H1 (cell line): ENCODE data around the gene TNFRSF8. TPM values are rescaled to one million over a fixed set of nuclear protein-coding genes. Genes with fewer than 3 reads are reported as not detected.

ENCODE experiments used
- CTCF ChIA-PET: fragments of 300-600 bp; sonication (Branson Sonifier 250); formaldehyde crosslinking; loops from one replicate; lab custom pipeline; 2021; ENCODE audit not compliant: partially characterized antibody; lab: Charles Lee
- POLR2A ChIA-PET: fragments of 300-600 bp; sonication (Branson Sonifier 250); formaldehyde crosslinking; loops from one replicate; lab custom pipeline; 2021; ENCODE audit warnings: inconsistent platforms; ENCODE audit not compliant: partially characterized antibody; lab: Charles Lee
- DNase-seq, 2 experiments: peaks; one replicate each; pipeline versions ENCODE4 v3.0.0 to v3.0.0-alpha.2; 2010 to 2022; ENCODE audit warnings: low spot score in 2 of 2, low read depth in 1 of 2, mixed read lengths in 1 of 2
- FAIRE-seq: peaks from 2 replicates; lab custom pipeline; 2011; peaks lifted over from hg19 to GRCh38; lab: Jason Lieb, UNC
- H2AFZ ChIP-seq: 2 replicates; pipeline ENCODE4 v1.8.1; 2012; ENCODE audit warnings: low read length, inconsistent platforms
- H2AK5ac ChIP-seq: 2 replicates; pipeline ENCODE4 v1.6.1; 2013; ENCODE audit warnings: low read depth, low read length
- H2BK120ac ChIP-seq: replicated peaks from 2 replicates; pipeline ENCODE3; 2013; ENCODE audit warnings: low read depth, low read length, inconsistent platforms
- H2BK12ac ChIP-seq: 2 replicates; pipeline ENCODE4 v1.6.1; 2013; ENCODE audit warnings: low read depth, low read length
- H2BK15ac ChIP-seq: 2 replicates; pipeline ENCODE4 v1.6.1; 2013; ENCODE audit warnings: low read length
- H2BK20ac ChIP-seq: 2 replicates; pipeline ENCODE4 v1.6.1; 2013; ENCODE audit warnings: low read length
- H2BK5ac ChIP-seq: 2 replicates; pipeline ENCODE4 v1.6.1; 2013; ENCODE audit warnings: low read depth, low read length
- H3K14ac ChIP-seq: 2 replicates; pipeline ENCODE4 v1.6.1; 2013; ENCODE audit warnings: inconsistent platforms; ENCODE audit not compliant: insufficient read length
- H3K18ac ChIP-seq: 2 replicates; pipeline ENCODE4 v1.6.1; 2013; ENCODE audit warnings: low read length; ENCODE audit errors: extremely low read depth
- H3K23ac ChIP-seq: 2 replicates; pipeline ENCODE4 v1.6.1; 2013; ENCODE audit warnings: inconsistent platforms; ENCODE audit not compliant: insufficient read length
- H3K23me2 ChIP-seq: 2 replicates; pipeline ENCODE4 v1.6.1; 2013; ENCODE audit warnings: low read depth, low read length
- H3K27ac ChIP-seq: 2 replicates; pipeline ENCODE4 v1.6.1; 2011; ENCODE audit warnings: low read depth, low read length, inconsistent platforms
- H3K27me3 ChIP-seq, 4 experiments: replicated peaks in 1 of 4; 1 replicate in 1 of 4; 2 replicates in 3 of 4; pipeline versions ENCODE4 v1.6.1 to v1.8.1; 2011 to 2013; ENCODE audit warnings: low read length in 3 of 4, mild to moderate bottlenecking in 3 of 4, inconsistent platforms in 2 of 4, mixed read lengths in 2 of 4, moderate library complexity in 1 of 4; ENCODE audit not compliant: control insufficient read depth in 3 of 4, insufficient read depth in 3 of 4; ENCODE audit errors: extremely low read depth in 1 of 4
- H3K36me3 ChIP-seq, 4 experiments: 2 replicates each; pipeline versions ENCODE4 v1.6.1 to v1.8.1; 2011 to 2013; ENCODE audit warnings: mild to moderate bottlenecking in 4 of 4, low read length in 3 of 4, moderate library complexity in 2 of 4, control low read depth in 1 of 4, inconsistent platforms in 1 of 4; ENCODE audit not compliant: insufficient read depth in 4 of 4, control insufficient read depth in 2 of 4
- H3K4ac ChIP-seq: replicated peaks from 2 replicates; pipeline ENCODE3; 2013; ENCODE audit warnings: low read length, low read depth, mixed read lengths, inconsistent platforms; ENCODE audit not compliant: insufficient read length
- H3K4me1 ChIP-seq, 4 experiments: replicated peaks in 1 of 4; 1 replicate in 1 of 4; 2 replicates in 3 of 4; pipeline versions ENCODE4 v1.6.1 to v1.8.1; 2011 to 2013; ENCODE audit warnings: low read length in 3 of 4, inconsistent platforms in 2 of 4, mixed read lengths in 1 of 4; ENCODE audit not compliant: insufficient read depth in 4 of 4, control insufficient read depth in 3 of 4
- H3K4me2 ChIP-seq, 2 experiments: 2 replicates each; pipeline versions ENCODE4 v1.6.1 to v1.8.1; 2011 to 2013; ENCODE audit warnings: low read depth in 2 of 2, low read length in 2 of 2, control low read depth in 1 of 2, inconsistent platforms in 1 of 2, mild to moderate bottlenecking in 1 of 2; ENCODE audit not compliant: insufficient read depth in 1 of 2
- H3K4me3 ChIP-seq, 4 experiments: fragments of 200-600, 300-600 bp in 1 of 4; sonication (generic), shearing (Covaris generic), sonication (Bioruptor Twin) in 1 of 4; 2 replicates each; pipeline versions ENCODE4 v1.5.1 to v1.8.1; 2011 to 2016; ENCODE audit warnings: low read length in 4 of 4, low read depth in 3 of 4, control low read depth in 2 of 4, inconsistent platforms in 2 of 4, mild to moderate bottlenecking in 2 of 4, mixed read lengths in 1 of 4, moderate library complexity in 1 of 4; ENCODE audit not compliant: insufficient read depth in 2 of 4; ENCODE audit errors: extremely low read depth in 1 of 4
- H3K56ac ChIP-seq: replicated peaks from 2 replicates; pipeline ENCODE3; 2013; ENCODE audit warnings: low read depth, mild to moderate bottlenecking, mixed read lengths, low read length, inconsistent platforms; ENCODE audit not compliant: insufficient read length
- H3K79me1 ChIP-seq: 2 replicates; pipeline ENCODE4 v1.6.1; 2013; ENCODE audit warnings: low read depth, low read length, control low read depth
- H3K79me2 ChIP-seq, 2 experiments: 2 replicates each; pipeline versions ENCODE4 v1.6.1 to v1.8.1; 2012 to 2013; ENCODE audit warnings: low read length in 2 of 2, mild to moderate bottlenecking in 2 of 2, inconsistent platforms in 1 of 2; ENCODE audit not compliant: insufficient read depth in 2 of 2, control insufficient read depth in 1 of 2
- H3K9ac ChIP-seq, 4 experiments: replicated peaks in 1 of 4; 1 replicate in 1 of 4; 2 replicates in 3 of 4; pipeline versions ENCODE4 v1.6.1 to v1.8.1; 2011 to 2013; ENCODE audit warnings: low read depth in 3 of 4, low read length in 3 of 4, control low read depth in 2 of 4, mild to moderate bottlenecking in 2 of 4, moderate library complexity in 2 of 4, inconsistent platforms in 1 of 4; ENCODE audit errors: extremely low read depth in 1 of 4
- H3K9me3 ChIP-seq, 2 experiments: 2 replicates each; pipeline versions ENCODE4 v1.6.1 to v1.8.1; 2012 to 2013; ENCODE audit warnings: mild to moderate bottlenecking in 2 of 2, moderate library complexity in 2 of 2, control low read depth in 1 of 2, inconsistent platforms in 1 of 2, low read depth in 1 of 2, low read length in 1 of 2, mixed read lengths in 1 of 2; ENCODE audit not compliant: insufficient read depth in 2 of 2
- H4K20me1 ChIP-seq, 2 experiments: replicated peaks in 1 of 2; 2 replicates each; pipeline versions ENCODE3 to v1.8.1; 2011 to 2013; ENCODE audit warnings: inconsistent platforms in 2 of 2, low read length in 2 of 2, mild to moderate bottlenecking in 1 of 2; ENCODE audit not compliant: insufficient read depth in 2 of 2, control insufficient read depth in 1 of 2
- H4K5ac ChIP-seq: 2 replicates; pipeline ENCODE4 v1.6.1; 2013; ENCODE audit warnings: low read length, low read depth, mixed read lengths, inconsistent platforms; ENCODE audit not compliant: insufficient read length
- H4K8ac ChIP-seq: 2 replicates; pipeline ENCODE4 v1.8.0; 2013; ENCODE audit warnings: mild to moderate bottlenecking, moderate library complexity, low read length, inconsistent platforms; ENCODE audit not compliant: insufficient read depth; ENCODE audit errors: extremely low read depth
- H4K91ac ChIP-seq: replicated peaks from 2 replicates; pipeline ENCODE3; 2013; ENCODE audit warnings: low read length, mixed read lengths, inconsistent platforms; ENCODE audit not compliant: insufficient read length
- ASH2L ChIP-seq: fragments of 200-600, 300-600 bp; sonication (generic); IDR thresholded peaks from one replicate; pipeline ENCODE4 v1.7.1; 2017; ENCODE audit warnings: low read length
- CBX5 ChIP-seq: fragments of 300-800, 300-1000 bp; sonication (generic); IDR thresholded peaks from 2 replicates; pipeline ENCODE4 v1.7.1; 2016; ENCODE audit warnings: antibody characterized with exemption, low read length, low read depth
- EP300 ChIP-seq, 2 experiments: IDR thresholded peaks; 1 replicate in 1 of 2; 2 replicates in 1 of 2; pipeline ENCODE4 v1.6.1; 2011 to 2012; ENCODE audit warnings: low read depth in 2 of 2, low read length in 2 of 2, mild to moderate bottlenecking in 2 of 2, borderline replicate concordance in 1 of 2, inconsistent platforms in 1 of 2, moderate library complexity in 1 of 2
- WGBS, 2 experiments: shearing (Covaris generic) in 1 of 2; methylation state at CpG; one replicate each; pipeline versions ENCODE4 v1.1.6 to v1.1.7; 2013 to 2015; ENCODE audit warnings: low lambda C conversion rate in 2 of 2, mixed read lengths in 2 of 2, inconsistent platforms in 1 of 2, low coverage in 1 of 2, missing lambda C conversion rate in 1 of 2; ENCODE audit not compliant: insufficient replicate concordance in 2 of 2, insufficient coverage in 1 of 2, insufficient read length in 1 of 2; ENCODE audit errors: extremely low coverage in 1 of 2, missing lambda C conversion rate in 1 of 2; 5-methylcytosine and 5-hydroxymethylcytosine counted together
- polyA plus RNA-seq, 7 experiments: library from polyadenylated mRNA; depleted of rRNA in 3 of 7; stranded (reverse) in 5 of 7; unstranded in 2 of 7; fragments of >200 nt in 5 of 7; fragments of 200-250 nt in 2 of 7; gene quantifications; 1 replicate in 5 of 7; 2 replicates in 1 of 7; 4 replicates in 1 of 7; pipeline versions ENCODE4 v1.2.1 to v1.2.3, GENCODE V29; 2011 to 2013; ENCODE audit warnings: missing spikeins in 2 of 7, mixed read lengths in 2 of 7
- total RNA-seq: library from RNA; stranded (reverse); fragmentation: NEBNext Ultra II Directional; extraction: Animal tissue kit (Norgen Biotek cat#: 25700); gene quantifications from 2 replicates; pipeline ENCODE4 v1.2.1, GENCODE V29; 2021

TNFRSF8 gene
- total and polyA plus RNA-seq, 2 of the 8 experiments (the other 6 are each of a cell fraction or from before 2014, with no cell fraction given), result 23.2 to 32.7 TPM

- no peaks in the 10 kb centered on the region for H3K9me3 ChIP-seq
- POLR2A ChIA-PET, result interaction anchor here (0.8 kb wide), 1 partner anchor 482 kb away, joined by 3 read pairs; the partner anchor contains the start of gene DHRS3
- 92% methylated on average over 4 of the region's 6 CpGs; no CpG with 5 or more reads in 1 of the 2 experiments for WGBS, 2 experiments
- no peak overlapping the region for H3K23ac ChIP-seq
- no peak overlapping the region for H4K91ac ChIP-seq
- H3K79me2 ChIP-seq, result no peaks in the 10 kb centered on the region
- H3K23me2 ChIP-seq, result no peaks in the 10 kb centered on the region
- CTCF ChIA-PET, result interaction anchor here (0.8 to 3.8 kb wide), 7 partner anchors 10 to 108 kb away, joined by 3 to 28 read pairs (median 3); no protein-coding TSS in a partner anchor
- H3K27me3 ChIP-seq, result no peaks in the 10 kb centered on the region
- peaks cover 0 to 4% (median 0%) of the 10 kb centered on the region in 4 experiments; a peak in 1 of 8 replicates for H3K36me3 ChIP-seq
- H3K4ac ChIP-seq, result no peak overlapping the region
- H3K4me3 ChIP-seq, result no peak overlapping the region
- FAIRE-seq, result no peak
- H2AFZ ChIP-seq, result no peak overlapping the region
- no peak overlapping the region for H3K27ac ChIP-seq
- peaks cover 0 to 4% of the 10 kb centered on the region in 2 experiments for H4K20me1 ChIP-seq
- H2BK20ac ChIP-seq, result no peak overlapping the region
- no peak overlapping the region for H3K18ac ChIP-seq
- H4K8ac ChIP-seq, result no peak overlapping the region
- H3K14ac ChIP-seq, result no peak overlapping the region
- H3K9ac ChIP-seq, result no peak overlapping the region
- no peaks in the 10 kb centered on the region; a peak in 1 of 7 replicates for H3K4me1 ChIP-seq
- H3K79me1 ChIP-seq, result no peaks in the 10 kb centered on the region
- H2BK12ac ChIP-seq, result no peak overlapping the region
- H2BK5ac ChIP-seq, result no peak overlapping the region; the same call in 1 of the 2 replicates
- no peak overlapping the region for H2BK15ac ChIP-seq
- DNase-seq, result no peak
- no peak overlapping the region for H2AK5ac ChIP-seq
- no peak overlapping the region for H2BK120ac ChIP-seq
- no peak overlapping the region for H3K4me2 ChIP-seq
- TF ChIP-seq ASH2L, result no peak
- no peak for TF ChIP-seq EP300 (IDR thresholded peaks at IDR 0.05; ENCODE audit: borderline replicate concordance in 1 of 2, low read depth in 2 of 2, low read length in 2 of 2)
- no peak for TF ChIP-seq CBX5
- TF ChIP-seq, all 59 proteins: peak for 0
- Histone ChIP-seq H3K56ac (no peak overlapping the region), H4K5ac (no peak overlapping the region)
Observed at GRCh38 chr1:12135612-12136011, 72.5 kb downstream of the TNFRSF8 start.
